Vagina (tissue), 2 donors: ENCODE results near the gene TENT4A.

ENCODE experiments used
- POLR2A ChIP-seq, 2 donors: fragments of 450-650 bp; IDR thresholded peaks; one replicate each; pipeline ENCODE4 v1.6.1; 2017; ENCODE audit warnings: antibody characterized with exemption in 2 of 2, mild to moderate bottlenecking in 2 of 2, moderate library complexity in 2 of 2
- POLR2AphosphoS5 ChIP-seq, 2 donors: sonication (generic); formaldehyde crosslinking; IDR thresholded peaks; one replicate each; pipeline ENCODE4 v1.9.0; 2017; ENCODE audit warnings: antibody characterized with exemption in 2 of 2, mild to moderate bottlenecking in 2 of 2, low read depth in 1 of 2; ENCODE audit not compliant: insufficient read depth in 1 of 2
- TF ChIP-seq, protein P1 (sequence below), 3 experiments: fragments of 450-650 bp in 2 of 3; fragments of 200-600 bp in 1 of 3; sonication (generic) in 1 of 3; IDR thresholded peaks; one replicate each; pipeline ENCODE4 v1.5.1; 2017 to 2019; ENCODE audit warnings: antibody characterized with exemption in 3 of 3, mild to moderate bottlenecking in 2 of 3, moderate library complexity in 2 of 3

DNA sequence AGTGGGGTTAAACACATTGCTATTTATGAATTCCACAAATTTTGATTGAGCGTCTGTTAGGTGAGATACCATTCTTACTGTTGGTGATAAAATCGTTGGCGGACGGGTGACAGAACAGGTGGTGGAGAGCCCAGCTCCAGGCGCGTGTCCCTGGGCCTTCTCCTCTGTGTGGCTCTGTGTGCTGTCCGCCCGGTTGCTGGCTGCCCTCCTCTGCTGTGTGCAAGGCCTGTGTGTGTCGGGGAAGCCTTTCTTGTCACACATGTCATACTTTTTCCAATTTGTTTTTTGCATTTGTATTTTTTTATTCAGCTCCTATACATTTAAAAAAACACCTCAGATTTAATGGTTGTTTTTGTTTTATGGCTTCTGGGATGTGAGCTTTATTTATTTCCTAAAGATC is 33.9 kb downstream of the TENT4A start:
- TF ChIP-seq POLR2AphosphoS5 (IDR thresholded peaks at IDR 0.05; ENCODE audit: insufficient read depth in 1 of 2, low read depth in 1 of 2) (no peak), POLR2A (IDR thresholded peaks at IDR 0.05) (no peak)
- TF ChIP-seq, protein P1, sequence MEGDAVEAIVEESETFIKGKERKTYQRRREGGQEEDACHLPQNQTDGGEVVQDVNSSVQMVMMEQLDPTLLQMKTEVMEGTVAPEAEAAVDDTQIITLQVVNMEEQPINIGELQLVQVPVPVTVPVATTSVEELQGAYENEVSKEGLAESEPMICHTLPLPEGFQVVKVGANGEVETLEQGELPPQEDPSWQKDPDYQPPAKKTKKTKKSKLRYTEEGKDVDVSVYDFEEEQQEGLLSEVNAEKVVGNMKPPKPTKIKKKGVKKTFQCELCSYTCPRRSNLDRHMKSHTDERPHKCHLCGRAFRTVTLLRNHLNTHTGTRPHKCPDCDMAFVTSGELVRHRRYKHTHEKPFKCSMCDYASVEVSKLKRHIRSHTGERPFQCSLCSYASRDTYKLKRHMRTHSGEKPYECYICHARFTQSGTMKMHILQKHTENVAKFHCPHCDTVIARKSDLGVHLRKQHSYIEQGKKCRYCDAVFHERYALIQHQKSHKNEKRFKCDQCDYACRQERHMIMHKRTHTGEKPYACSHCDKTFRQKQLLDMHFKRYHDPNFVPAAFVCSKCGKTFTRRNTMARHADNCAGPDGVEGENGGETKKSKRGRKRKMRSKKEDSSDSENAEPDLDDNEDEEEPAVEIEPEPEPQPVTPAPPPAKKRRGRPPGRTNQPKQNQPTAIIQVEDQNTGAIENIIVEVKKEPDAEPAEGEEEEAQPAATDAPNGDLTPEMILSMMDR (IDR thresholded peaks at IDR 0.05), result no peak
